ENCODE results near the gene SARNP.

GRCh38 chr12:55717011-55718007, 100.2 kb downstream of the SARNP start:
- TF ChIP-seq, protein P1, sequence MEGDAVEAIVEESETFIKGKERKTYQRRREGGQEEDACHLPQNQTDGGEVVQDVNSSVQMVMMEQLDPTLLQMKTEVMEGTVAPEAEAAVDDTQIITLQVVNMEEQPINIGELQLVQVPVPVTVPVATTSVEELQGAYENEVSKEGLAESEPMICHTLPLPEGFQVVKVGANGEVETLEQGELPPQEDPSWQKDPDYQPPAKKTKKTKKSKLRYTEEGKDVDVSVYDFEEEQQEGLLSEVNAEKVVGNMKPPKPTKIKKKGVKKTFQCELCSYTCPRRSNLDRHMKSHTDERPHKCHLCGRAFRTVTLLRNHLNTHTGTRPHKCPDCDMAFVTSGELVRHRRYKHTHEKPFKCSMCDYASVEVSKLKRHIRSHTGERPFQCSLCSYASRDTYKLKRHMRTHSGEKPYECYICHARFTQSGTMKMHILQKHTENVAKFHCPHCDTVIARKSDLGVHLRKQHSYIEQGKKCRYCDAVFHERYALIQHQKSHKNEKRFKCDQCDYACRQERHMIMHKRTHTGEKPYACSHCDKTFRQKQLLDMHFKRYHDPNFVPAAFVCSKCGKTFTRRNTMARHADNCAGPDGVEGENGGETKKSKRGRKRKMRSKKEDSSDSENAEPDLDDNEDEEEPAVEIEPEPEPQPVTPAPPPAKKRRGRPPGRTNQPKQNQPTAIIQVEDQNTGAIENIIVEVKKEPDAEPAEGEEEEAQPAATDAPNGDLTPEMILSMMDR (IDR thresholded peaks at IDR 0.05) = no peak
- TF ChIP-seq POLR2A (IDR thresholded peaks at IDR 0.05) = no peak
- no peak for TF ChIP-seq EP300 (IDR thresholded peaks at IDR 0.05)
